GM10248 (cell line): ENCODE data around the gene NR1H3.
A peak's percentile ranks its signal among the peaks of the same experiment; 100 is the strongest.

Experiments
- CTCF ChIA-PET: fragments of 300-600 bp; sonication (Branson Sonifier 250); formaldehyde crosslinking; extraction: SDS; loops from one replicate; lab custom pipeline; 2021; ENCODE audit warnings: antibody characterized with exemption; lab: Yijun Ruan, JAX
- POLR2A ChIA-PET: fragments of 350-650 bp; sonication (Branson Sonifier 250); formaldehyde crosslinking; extraction: SDS; loops from one replicate; lab custom pipeline; 2020; ENCODE audit warnings: antibody characterized with exemption; lab: Yijun Ruan, JAX
- DNase-seq: peaks from one replicate; pipeline ENCODE4 v3.0.0; 2012; ENCODE audit errors: extremely low spot score
- TF ChIP-seq, protein P1 (sequence below): IDR thresholded peaks from 2 replicates; pipeline ENCODE4 v1.5.1; 2012; ENCODE audit warnings: mild to moderate bottlenecking, low read depth; ENCODE audit errors: extremely low read depth, missing control alignments, control extremely low read depth

NR1H3 gene

DNA sequence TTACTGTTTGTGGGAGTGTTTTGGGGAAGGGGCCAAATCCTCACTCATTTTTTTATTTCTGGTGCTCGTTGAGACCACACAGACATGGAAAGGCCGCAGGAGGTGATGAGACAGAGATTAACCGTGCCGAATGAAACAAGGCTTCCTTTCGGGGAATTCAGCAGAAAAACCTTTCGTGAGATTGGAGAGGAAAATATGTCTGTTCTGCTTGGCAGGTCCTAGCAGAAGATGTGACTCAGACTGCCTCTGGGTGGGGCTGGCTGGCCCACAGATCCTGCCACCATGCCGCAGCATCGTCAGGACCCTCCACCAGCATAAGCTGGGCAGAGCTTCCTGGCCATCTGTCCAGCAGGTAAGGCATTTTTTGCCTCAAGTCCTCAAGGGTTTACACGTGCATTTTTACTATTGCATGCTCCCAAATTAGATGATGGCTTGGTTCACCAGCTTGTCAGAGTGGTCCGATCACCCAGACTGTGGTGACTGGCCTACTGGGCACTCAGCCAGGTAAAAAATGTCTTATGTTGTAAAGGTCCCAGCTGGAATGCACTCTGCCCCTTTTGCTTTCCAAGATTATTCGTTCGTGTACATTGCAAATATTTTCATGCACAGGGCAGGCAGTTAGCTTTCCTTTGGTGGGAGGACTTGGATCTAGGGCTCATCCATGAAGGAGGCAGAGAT lies 41.5 kb upstream of the NR1H3 start:
- TF ChIP-seq, protein P1, sequence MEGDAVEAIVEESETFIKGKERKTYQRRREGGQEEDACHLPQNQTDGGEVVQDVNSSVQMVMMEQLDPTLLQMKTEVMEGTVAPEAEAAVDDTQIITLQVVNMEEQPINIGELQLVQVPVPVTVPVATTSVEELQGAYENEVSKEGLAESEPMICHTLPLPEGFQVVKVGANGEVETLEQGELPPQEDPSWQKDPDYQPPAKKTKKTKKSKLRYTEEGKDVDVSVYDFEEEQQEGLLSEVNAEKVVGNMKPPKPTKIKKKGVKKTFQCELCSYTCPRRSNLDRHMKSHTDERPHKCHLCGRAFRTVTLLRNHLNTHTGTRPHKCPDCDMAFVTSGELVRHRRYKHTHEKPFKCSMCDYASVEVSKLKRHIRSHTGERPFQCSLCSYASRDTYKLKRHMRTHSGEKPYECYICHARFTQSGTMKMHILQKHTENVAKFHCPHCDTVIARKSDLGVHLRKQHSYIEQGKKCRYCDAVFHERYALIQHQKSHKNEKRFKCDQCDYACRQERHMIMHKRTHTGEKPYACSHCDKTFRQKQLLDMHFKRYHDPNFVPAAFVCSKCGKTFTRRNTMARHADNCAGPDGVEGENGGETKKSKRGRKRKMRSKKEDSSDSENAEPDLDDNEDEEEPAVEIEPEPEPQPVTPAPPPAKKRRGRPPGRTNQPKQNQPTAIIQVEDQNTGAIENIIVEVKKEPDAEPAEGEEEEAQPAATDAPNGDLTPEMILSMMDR, result peak; percentile 39
- ChIA-PET CTCF (interaction anchor here (1.1 to 2.4 kb wide), 5 partner anchors 26 to 48 kb away, joined by 3 to 18 read pairs (median 6); partner anchors contain the start of genes ACP2, ARFGAP2 and NR1H3), POLR2A (interaction anchor here (0.6 kb wide), 1 partner anchor 20 kb away, joined by 6 read pairs; no protein-coding TSS in a partner anchor)
- peak; percentile 61 for DNase-seq

DNA sequence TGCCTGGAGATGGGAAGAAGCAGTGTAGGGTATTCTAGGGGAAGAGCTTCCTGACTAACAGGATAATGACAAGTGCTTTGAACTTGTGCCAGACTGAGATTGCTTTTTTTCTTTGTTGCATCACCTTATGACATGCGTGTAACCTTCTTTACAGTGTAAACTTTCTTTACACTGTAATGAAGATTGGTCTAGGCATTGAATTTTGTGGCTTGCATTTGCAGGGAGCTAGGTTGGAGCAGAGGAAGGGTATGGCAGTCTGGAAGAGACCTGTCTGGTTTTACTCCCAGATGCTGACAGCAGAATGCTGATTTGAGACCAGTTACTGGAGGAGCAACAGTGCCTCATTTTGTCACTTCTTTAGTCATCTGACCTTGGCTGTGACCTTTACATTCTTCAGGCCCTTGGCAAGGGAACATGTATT lies 37.4 kb upstream of the NR1H3 start:
- CTCF ChIA-PET, result interaction anchor here (0.6 to 2.4 kb wide), 7 partner anchors 11 to 1323 kb away, joined by 3 to 7 read pairs (median 3); no protein-coding TSS in a partner anchor
- TF ChIP-seq, protein P1, result no peak
- DNase-seq, result no peak
- POLR2A ChIA-PET, result no interaction called here

DNA sequence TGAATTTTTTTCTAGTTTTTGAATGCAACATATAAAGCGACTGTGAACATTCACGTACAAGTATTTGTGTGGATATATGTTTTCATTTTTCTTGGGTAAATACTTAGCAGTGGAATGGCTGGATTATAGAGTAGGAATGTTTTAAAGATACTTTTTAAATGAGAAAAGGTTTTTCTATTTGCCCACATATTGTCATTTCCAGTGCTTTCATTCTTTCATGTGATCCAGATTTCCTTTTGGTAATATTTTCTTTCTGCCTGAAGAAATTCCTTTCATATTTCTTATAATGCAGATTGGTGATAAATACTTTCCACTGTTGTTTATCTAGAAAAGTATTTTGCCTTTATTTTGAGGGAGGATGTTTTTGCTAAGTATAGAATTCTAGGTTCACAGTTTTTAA lies 35.1 kb upstream of the NR1H3 start:
- ChIA-PET CTCF (interaction anchor here (1.3 to 2.4 kb wide), 3 partner anchors 12 to 45 kb away, joined by 3 to 7 read pairs (median 5); no protein-coding TSS in a partner anchor), POLR2A (no interaction called here)
- DNase-seq, result no peak
- TF ChIP-seq, protein P1, result no peak

DNA sequence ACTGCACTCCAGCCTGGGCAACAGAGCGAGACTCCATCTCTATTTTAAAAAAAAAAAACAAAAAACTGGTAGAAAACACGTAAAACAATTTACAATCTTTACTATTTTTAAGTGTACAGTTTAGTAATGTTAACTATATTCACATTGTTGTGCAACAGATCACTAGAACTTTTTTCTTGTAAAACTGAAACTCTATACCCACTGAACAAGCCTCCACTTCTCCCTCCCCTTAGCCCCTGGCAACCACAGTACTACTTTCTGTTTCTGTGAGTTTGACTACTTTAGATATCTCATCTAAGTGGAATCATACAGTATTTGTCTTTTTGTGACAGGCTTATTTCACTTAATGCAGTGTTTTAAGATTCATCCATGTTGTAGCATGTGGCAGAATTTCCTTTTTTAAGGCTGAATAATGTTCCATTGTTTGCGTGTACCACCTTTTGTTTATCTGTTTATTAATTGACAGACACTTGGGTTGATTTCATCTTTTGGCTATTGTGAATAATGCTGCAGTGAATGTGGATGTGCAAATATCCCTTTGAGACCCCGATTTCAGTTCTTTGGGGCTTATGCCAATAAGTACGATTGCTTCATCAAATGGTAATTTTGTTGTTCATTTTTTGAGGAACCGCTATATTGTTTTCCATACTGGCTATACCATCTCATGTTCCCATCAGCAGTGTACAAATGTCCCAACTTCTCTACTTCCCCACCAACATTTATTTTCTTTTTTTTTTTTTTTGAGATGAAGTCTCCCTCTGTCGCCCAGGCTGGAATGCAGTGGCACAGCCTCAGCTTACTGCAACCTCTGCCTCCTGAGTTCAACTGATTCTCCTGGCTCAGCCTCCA lies 32.0 kb upstream of the NR1H3 start:
- TF ChIP-seq, protein P1, result no peak
- POLR2A ChIA-PET, result interaction anchor here (0.6 kb wide), 1 partner anchor 22 kb away, joined by 5 read pairs; no protein-coding TSS in a partner anchor
- CTCF ChIA-PET, result no interaction called here
- no peak for DNase-seq

DNA sequence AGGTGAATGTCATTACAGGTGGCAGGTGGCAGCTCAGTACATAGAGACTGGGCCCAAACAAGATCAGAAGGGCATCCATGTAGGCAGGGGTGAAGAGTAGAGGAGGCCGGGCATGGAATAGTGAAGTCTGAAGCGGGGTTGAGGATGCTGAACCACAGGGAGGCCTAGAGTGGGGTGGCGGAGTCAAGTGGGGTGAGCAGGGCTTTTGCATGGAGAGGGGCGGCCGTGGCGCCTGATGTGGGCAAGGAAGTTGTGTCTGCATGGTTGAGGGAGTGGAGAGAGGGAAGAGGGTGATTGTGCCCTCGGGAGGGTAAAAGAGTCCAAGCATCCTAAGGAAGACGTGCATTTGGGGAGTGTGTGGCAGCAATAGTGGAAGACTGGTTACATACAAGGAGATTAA lies 28.6 kb upstream of the NR1H3 start:
- no peak for DNase-seq
- TF ChIP-seq, protein P1, result no peak
- ChIA-PET CTCF (interaction anchor here (2.0 to 3.9 kb wide), 2 partner anchors 30 to 51 kb away, joined by 7 to 14 read pairs; no protein-coding TSS in a partner anchor), POLR2A (interaction anchor here (0.6 to 1.4 kb wide), 2 partner anchors 8 to 16 kb away, joined by 3 read pairs; no protein-coding TSS in a partner anchor)

DNA sequence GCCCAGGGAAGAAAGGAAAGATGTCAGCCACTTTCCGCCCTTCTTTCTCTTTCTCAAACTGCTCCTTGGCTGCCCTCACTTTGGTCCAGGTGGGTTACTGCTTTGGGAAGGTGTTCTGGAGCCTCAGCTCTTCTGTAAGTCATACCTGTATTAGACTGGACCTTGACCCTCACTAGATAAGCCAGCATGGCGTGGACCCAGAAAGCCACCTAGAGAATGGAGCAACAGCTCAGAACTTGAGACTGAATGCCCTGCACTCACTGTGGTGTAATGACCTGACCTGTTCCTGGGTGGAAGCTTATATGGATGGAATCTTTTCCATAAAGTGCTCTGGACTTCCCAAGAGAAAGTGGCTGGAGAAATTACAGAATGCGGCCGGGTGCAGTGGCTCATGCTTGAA lies 24.7 kb upstream of the NR1H3 start:
- TF ChIP-seq, protein P1, result no peak
- CTCF ChIA-PET, result interaction anchor here (0.8 to 6.9 kb wide), 8 partner anchors 9 to 180 kb away, joined by 3 to 28 read pairs (median 8); partner anchors contain the start of gene ACP2
- DNase-seq, result no peak
- POLR2A ChIA-PET, result interaction anchor here (1.1 kb wide), 1 partner anchor 16 kb away, joined by 5 read pairs; the partner anchor contains the start of gene ACP2
